ENCODE results near the gene MATN4. TPM values are rescaled to one million over a fixed set of nuclear protein-coding genes. Genes with fewer than 3 reads are reported as not detected.

Gene MATN4
- total and polyA plus RNA-seq, 2 of the 13 experiments (the other 11 are each of a cell fraction or from before 2014, with no cell fraction given) = not detected

DNA sequence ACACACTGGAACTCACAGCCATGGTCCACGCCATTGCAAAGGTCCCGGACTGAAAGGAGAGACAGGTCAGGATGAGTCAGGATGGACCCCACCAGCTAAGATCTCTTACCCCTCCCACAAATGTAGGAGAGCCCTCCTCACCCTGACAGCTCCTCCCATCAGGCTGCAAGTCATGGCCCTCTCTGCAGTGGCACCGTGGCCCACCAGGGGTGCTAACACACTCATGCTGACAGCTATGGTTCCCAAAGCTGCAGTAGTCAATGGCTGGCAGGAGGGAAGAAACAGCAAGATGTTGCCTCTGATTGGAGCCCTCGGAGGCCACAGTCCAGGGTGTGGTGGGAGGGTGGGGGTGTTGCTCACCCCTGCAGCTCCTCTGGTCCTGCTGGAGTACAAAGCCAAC lies 7.1 kb downstream of the MATN4 start:
- H3K27ac ChIP-seq (ENCODE audit: extremely low read length, insufficient read depth, low read length) = no peak overlapping the region
- H3K27me3 ChIP-seq (ENCODE audit: control insufficient read depth in 1 of 2, insufficient read depth in 2 of 2, low read length in 2 of 2) = peaks cover 5 to 13% of the 10 kb centered on the region in 2 experiments; a peak in 3 of 5 replicates
- no peak overlapping the region for H3K4me3 ChIP-seq (replicated peaks in 1 of 3; ENCODE audit: insufficient read depth in 1 of 3, low read depth in 2 of 3, low read length in 3 of 3)
- H3K79me2 ChIP-seq (ENCODE audit: insufficient read depth, low read length) = no peaks in the 10 kb centered on the region
- H3K9me3 ChIP-seq (ENCODE audit: low read length) = no peaks in the 10 kb centered on the region
- H3K9ac ChIP-seq (ENCODE audit: insufficient read depth, low read depth, low read length) = no peak overlapping the region
- ChIA-PET CTCF (ENCODE audit: low intra/inter-chr PET ratio, low total read pairs) (no interaction called here), POLR2A (no interaction called here)
- H4K20me1 ChIP-seq (ENCODE audit: insufficient read depth, low read length) = no peaks in the 10 kb centered on the region
- ATAC-seq (peak; percentile 98), FAIRE-seq (peak; percentile 96), DNase-seq (ENCODE audit: low spot score) (peak; percentile 56)
- H2AFZ ChIP-seq (ENCODE audit: low read length) = no peak overlapping the region
- no TSS peak for BruUV-seq (replicated peaks)
- intact Hi-C loops (cut with micrococcal nuclease; ENCODE audit: unreplicated experiment) (no loop called here), in situ Hi-C loops (cut with HindIII; ENCODE audit: extremely low pct_ligation_motif_present, low pct_unique_long_range_greater_than_20kb) (no loop called here)
- no peaks in the 10 kb centered on the region for H3K4me1 ChIP-seq (ENCODE audit: insufficient read depth, low read length)
- H3K4me2 ChIP-seq (ENCODE audit: low read depth, low read length) = no peak overlapping the region
- WGBS (ENCODE audit: low lambda C conversion rate) = 5% methylated on average over 4 of the region's 4 CpGs
- H3K36me3 ChIP-seq (replicated peaks in 1 of 2; ENCODE audit: control insufficient read depth in 1 of 2, insufficient read depth in 2 of 2, low read length in 2 of 2) = no peaks in the 10 kb centered on the region
- TF ChIP-seq, protein P1, sequence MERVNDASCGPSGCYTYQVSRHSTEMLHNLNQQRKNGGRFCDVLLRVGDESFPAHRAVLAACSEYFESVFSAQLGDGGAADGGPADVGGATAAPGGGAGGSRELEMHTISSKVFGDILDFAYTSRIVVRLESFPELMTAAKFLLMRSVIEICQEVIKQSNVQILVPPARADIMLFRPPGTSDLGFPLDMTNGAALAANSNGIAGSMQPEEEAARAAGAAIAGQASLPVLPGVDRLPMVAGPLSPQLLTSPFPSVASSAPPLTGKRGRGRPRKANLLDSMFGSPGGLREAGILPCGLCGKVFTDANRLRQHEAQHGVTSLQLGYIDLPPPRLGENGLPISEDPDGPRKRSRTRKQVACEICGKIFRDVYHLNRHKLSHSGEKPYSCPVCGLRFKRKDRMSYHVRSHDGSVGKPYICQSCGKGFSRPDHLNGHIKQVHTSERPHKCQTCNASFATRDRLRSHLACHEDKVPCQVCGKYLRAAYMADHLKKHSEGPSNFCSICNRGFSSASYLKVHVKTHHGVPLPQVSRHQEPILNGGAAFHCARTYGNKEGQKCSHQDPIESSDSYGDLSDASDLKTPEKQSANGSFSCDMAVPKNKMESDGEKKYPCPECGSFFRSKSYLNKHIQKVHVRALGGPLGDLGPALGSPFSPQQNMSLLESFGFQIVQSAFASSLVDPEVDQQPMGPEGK (CRISPR knock-in tag; IDR thresholded peaks at IDR 0.05) = peak; percentile 62
- TF ChIP-seq XRCC5 (optimal IDR thresholded peaks at IDR 0.05; ENCODE audit: low read length) (peak; percentile 94), HNRNPUL1 (IDR thresholded peaks at IDR 0.05; ENCODE audit: low read depth, low read length) (no peak), RORA (CRISPR knock-in tag; IDR thresholded peaks at IDR 0.05) (no peak), ZNF878 (CRISPR knock-in tag; IDR thresholded peaks at IDR 0.05) (no peak), ONECUT2 (CRISPR knock-in tag; IDR thresholded peaks at IDR 0.05) (no peak), YY1 (IDR thresholded peaks at IDR 0.05; ENCODE audit: insufficient read depth, insufficient replicate concordance, low read depth, low read length) (peak; percentile 42), ZNF3 (CRISPR knock-in tag; IDR thresholded peaks at IDR 0.05) (no peak), RARA (CRISPR knock-in tag; IDR thresholded peaks at IDR 0.05) (no peak), ZNF101 (CRISPR knock-in tag; IDR thresholded peaks at IDR 0.05; ENCODE audit: borderline replicate concordance, low read depth) (no peak), RARG (CRISPR knock-in tag; IDR thresholded peaks at IDR 0.05; ENCODE audit: low read depth) (no peak), CCAR2 (optimal IDR thresholded peaks at IDR 0.05; ENCODE audit: low read depth, low read length) (no peak), ZKSCAN5 (CRISPR knock-in tag; IDR thresholded peaks at IDR 0.05) (no peak)
- TF ChIP-seq, protein P2, sequence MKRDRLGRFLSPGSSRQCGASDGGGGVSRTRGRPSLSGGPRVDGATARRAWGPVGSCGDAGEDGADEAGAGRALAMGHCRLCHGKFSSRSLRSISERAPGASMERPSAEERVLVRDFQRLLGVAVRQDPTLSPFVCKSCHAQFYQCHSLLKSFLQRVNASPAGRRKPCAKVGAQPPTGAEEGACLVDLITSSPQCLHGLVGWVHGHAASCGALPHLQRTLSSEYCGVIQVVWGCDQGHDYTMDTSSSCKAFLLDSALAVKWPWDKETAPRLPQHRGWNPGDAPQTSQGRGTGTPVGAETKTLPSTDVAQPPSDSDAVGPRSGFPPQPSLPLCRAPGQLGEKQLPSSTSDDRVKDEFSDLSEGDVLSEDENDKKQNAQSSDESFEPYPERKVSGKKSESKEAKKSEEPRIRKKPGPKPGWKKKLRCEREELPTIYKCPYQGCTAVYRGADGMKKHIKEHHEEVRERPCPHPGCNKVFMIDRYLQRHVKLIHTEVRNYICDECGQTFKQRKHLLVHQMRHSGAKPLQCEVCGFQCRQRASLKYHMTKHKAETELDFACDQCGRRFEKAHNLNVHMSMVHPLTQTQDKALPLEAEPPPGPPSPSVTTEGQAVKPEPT (CRISPR knock-in tag; IDR thresholded peaks at IDR 0.05; ENCODE audit: low read depth) = no peak
- TF ChIP-seq, protein P3, sequence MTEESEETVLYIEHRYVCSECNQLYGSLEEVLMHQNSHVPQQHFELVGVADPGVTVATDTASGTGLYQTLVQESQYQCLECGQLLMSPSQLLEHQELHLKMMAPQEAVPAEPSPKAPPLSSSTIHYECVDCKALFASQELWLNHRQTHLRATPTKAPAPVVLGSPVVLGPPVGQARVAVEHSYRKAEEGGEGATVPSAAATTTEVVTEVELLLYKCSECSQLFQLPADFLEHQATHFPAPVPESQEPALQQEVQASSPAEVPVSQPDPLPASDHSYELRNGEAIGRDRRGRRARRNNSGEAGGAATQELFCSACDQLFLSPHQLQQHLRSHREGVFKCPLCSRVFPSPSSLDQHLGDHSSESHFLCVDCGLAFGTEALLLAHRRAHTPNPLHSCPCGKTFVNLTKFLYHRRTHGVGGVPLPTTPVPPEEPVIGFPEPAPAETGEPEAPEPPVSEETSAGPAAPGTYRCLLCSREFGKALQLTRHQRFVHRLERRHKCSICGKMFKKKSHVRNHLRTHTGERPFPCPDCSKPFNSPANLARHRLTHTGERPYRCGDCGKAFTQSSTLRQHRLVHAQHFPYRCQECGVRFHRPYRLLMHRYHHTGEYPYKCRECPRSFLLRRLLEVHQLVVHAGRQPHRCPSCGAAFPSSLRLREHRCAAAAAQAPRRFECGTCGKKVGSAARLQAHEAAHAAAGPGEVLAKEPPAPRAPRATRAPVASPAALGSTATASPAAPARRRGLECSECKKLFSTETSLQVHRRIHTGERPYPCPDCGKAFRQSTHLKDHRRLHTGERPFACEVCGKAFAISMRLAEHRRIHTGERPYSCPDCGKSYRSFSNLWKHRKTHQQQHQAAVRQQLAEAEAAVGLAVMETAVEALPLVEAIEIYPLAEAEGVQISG (CRISPR knock-in tag; IDR thresholded peaks at IDR 0.05) = 0 out of 2 replicates have a peak, but pooled peaks have one; percentile 12
- TF ChIP-seq, protein P4, sequence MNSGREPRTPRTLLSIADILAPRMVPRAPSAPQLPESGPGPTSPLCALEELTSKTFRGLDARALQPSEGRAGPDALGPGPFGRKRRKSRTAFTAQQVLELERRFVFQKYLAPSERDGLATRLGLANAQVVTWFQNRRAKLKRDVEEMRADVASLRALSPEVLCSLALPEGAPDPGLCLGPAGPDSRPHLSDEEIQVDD (CRISPR knock-in tag; IDR thresholded peaks at IDR 0.05; ENCODE audit: borderline replicate concordance) = 0 out of 2 replicates have a peak, but pooled peaks have one; percentile 44
- TF ChIP-seq, protein P5, sequence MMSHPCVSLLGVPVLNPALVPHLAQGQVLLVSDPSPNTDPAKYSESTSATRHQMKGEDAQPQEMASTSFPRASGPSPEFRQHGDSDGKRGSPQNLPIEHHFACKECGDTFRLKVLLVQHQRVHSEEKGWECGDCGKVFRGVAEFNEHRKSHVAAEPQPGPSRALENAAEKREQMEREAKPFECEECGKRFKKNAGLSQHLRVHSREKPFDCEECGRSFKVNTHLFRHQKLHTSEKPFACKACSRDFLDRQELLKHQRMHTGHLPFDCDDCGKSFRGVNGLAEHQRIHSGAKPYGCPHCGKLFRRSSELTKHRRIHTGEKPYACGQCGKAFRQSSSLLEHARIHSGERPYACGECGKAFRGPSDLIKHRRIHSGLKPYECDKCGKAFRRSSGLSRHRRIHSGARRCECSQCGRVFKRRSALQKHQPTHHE (CRISPR knock-in tag; IDR thresholded peaks at IDR 0.05; ENCODE audit: borderline replicate concordance) = no peak
